Mucosa of gallbladder (tissue), 1 donor: ENCODE data around the gene PDGFA. TPM values are rescaled to one million over a fixed set of nuclear protein-coding genes. Genes with fewer than 3 reads are reported as not detected.

Experiments used
- DNase-seq: peaks from one replicate; pipeline ENCODE4 v3.0.0-alpha.2; 2020; ENCODE audit warnings: low spot score
- total RNA-seq: library from RNA; stranded (reverse); gene quantifications from one replicate; pipeline ENCODE4 v1.2.1, GENCODE V29; 2021
- donor health status: DM: no; HTN: no; CAD: no.

Gene PDGFA
- total RNA-seq, 1 donor from 2014 or later, result 51.2 TPM

DNA sequence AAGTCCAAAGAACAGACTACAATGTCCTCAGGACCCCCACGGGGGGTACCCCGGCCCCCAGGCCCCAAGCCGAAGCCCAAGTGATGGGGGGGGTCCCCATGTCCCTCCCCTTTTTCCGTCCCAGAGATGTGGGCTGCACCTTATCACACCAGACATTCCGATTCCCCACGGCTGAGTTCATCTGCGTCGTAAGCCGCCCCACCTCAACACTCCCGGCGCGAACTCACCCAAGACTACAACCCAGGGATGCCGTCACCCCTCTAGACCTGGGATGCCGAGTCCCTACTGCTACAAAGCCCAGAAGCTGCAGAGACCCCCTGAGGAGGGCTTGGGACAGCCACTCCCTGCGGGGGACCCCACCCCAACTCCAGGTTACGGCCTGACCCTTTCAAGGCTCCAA, 14.5 kb downstream of the PDGFA start:
- DNase-seq, result no peak

DNA sequence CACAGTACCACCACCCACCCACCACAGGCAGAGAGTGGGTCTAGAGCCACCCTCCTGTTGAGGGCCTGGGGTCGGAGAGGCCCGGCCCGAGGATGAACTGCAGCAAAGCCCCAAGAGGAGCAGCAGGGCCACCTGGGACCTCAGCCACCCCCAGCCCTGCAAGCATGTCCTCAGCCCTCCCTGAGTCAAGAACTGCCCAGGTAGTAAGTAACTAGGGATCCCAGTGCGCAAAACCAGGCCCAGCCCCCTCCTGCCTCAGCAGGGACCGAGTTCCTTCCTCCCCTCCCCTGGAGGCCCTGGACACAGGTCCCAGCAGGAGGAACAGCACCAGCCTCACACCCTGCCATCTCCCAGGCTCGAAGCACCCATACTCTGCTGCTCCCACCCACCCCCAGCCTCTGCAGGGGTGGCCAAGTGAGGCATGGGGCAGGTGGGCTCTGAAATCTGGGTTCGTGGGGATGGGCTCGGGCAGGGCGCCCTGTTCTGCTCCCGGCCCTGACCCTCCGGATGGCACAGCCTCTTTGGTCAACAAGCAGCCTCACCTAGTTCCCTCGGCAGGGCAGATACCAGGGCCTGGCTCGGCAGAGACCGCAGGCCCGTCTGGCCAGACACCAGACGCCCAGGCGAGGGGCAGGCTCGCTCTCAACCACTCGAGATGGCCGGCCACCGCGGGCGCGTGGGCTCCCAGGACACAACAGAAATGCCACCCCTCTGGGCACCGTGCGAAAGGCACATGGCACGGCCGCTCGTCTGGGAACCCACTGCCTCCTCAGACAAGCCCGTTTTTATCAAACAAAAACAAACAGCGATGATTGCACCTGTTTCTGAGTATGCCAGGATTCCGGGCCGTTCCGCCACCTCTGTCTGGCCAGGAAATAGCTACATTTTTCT, 15.2 kb downstream of the PDGFA start:
- DNase-seq, result no peak

DNA sequence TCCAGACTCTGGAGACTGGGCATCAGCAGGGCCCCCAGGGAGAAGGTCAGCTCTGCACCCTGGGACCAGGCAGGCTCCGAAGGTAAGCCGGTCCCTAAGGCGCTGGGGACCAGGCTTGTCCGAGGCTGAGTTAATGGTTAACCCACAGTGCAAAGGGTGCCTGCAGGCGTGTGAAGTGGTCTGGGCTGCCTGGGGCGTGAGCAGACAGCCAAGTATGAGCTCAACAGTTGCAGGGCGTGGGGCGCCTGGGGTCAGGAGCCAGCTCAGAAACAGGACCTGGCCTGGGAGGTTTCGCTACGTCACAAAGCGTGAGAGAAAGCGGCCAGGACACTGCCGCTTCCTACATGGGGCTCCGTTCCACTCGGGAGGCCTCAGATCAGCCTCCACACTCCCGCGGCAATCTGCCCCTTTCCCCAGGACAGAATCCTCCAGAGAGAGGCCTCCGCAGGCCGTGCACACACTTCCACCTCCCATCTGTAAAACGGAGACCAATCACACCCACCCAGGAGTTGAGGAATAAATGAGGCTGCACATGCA, 16.0 kb downstream of the PDGFA start:
- DNase-seq, result peak; percentile 90

GRCh38 chr7:502296-502695, 17.4 kb downstream of the PDGFA start:
- DNase-seq, result no peak

- DNase-seq, result no peak
These were observed 18.1 kb downstream of the PDGFA start for GRCh38 chr7:501526-501925.

- DNase-seq, result no peak
These were observed 18.9 kb downstream of the PDGFA start for GRCh38 chr7:500521-501420.

GRCh38 chr7:499853-500485, 19.7 kb downstream of the PDGFA start:
- DNase-seq, result no peak

DNA sequence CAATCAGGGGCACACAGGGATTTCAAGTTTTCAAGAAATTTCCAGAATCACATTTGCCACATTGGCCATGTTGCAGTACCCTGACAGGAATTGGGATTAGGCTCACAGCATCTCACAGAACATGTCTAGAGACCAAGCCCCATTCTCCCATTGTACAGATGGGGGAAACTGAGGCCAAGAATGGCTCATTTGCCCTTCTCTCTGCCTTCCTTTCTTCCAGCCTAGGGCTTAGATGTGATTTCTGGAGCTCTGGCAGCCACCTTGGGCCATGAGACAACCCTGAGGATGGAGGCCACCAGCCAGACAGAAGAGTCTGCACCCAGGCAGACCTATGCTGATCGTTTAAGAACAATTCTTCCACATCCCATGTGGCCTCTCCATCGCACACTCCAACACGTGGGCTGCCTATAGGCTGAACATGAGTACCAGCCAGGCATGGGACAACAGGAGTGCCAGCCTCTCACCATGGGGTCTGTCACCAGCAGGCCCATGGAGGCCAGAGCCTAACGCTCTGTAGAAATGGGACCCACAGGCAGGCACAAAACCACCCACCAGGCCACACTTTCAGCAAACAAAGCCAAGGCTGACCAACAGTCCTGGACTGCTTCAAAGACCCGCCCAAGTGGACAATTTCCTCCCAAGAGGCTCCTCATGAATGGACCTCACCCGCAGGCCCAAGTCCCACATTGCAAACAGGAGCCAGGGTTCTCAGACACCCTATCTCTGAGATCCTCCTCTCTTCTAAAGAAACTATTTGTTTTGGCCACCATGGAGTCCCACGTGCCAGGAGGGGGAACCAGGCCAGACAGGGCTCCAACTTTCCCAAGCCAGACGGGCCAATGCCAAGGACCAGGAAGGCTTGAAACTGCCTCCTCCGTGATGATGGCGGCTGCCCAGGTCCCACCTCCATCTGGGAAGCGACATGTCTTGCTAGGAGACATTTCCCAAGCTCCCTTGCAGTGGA, 20.7 kb downstream of the PDGFA start:
- no peak for DNase-seq

DNA sequence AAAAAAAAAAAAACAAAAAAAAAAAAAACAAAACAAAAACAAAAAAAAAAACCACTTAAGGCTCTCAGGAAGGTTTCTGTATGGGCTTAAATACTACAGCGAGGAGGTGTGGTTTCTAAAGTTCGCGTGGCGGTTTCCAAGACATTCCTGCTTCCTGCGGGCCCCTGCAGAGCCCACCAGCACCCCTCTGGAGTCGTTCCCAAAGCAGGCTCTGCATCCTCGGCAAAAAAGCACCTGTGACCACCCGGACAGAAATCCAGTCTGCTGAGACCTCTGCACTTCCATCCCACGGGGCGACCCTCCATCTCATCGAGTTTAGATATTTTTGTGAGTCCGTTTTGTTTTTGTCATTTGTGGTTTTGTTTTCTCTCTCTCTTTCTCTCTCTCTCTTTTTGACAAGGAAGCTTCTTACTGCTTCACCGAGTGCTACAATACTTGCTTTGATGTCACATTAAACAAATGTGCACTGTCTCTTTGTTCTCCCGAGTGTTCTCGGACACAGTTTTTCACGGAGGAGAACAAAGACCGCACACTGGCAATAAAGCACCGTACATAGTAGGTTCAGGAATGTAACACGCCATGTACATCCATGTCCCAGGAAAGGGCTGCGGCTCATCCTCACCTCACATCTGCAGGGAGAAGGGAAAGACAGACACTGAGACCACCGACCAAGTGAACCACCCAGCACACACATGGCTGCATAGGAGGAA, 21.5 kb downstream of the PDGFA start:
- DNase-seq, result no peak

- DNase-seq, result no peak
These were observed 22.3 kb downstream of the PDGFA start for GRCh38 chr7:497346-497745.

DNA sequence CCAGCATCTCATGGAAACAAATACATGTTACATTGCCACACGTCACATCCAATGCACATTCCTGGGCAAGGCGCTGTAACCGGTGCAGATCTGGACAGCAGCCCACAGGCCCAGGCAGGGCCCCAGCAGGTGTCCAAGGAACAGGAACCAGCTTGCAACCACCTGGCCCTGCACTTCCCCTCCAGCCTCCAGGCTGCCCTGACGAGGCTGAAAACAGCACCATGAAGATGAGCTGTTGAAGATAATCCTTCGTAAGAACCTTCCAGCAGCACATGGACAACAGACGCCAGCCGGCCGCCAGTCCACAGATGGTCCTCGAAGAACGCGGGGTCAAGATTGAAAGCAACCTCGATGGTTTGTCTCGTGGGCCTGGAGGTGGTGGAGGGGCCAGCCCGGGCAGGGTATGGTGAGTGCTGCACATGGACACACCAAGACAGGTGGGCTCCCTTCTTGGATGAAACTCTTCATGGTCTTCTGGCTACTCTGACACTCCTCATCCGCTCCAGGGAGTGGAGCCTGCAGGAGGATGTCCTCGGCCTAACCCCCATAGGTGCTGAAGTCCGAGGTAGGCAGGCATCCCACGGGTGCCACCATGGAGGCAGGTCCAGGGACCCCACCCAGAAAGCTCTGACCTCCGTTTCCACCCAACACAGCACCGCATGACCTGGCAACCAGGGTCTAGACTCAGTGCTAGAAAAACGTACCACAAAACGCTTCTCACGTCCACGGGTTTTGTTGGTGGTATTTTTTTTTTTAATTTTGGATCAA, 22.9 kb downstream of the PDGFA start:
- DNase-seq, result no peak

GRCh38 chr7:495761-496321, 23.8 kb downstream of the PDGFA start:
- no peak for DNase-seq

DNA sequence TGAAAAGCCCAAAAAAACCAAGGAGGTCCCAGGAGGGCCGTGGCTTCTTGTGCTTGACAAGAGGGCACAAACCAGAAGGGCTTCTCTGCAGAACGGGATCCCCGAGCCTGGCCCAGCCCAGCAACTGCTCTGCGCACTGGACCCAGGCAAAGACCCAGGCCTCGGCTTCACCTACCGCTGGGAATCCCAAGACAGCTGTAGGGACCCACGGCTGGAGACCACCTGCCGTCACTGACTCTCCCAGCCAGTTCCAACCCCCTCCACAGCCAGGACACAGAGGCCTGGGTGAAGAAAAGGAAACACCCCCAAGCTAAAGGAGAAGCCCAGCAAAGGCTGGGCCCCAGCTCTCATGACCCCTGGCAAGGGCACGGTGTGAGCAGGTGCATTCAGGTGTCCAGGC, 24.3 kb downstream of the PDGFA start:
- DNase-seq, result no peak

DNA sequence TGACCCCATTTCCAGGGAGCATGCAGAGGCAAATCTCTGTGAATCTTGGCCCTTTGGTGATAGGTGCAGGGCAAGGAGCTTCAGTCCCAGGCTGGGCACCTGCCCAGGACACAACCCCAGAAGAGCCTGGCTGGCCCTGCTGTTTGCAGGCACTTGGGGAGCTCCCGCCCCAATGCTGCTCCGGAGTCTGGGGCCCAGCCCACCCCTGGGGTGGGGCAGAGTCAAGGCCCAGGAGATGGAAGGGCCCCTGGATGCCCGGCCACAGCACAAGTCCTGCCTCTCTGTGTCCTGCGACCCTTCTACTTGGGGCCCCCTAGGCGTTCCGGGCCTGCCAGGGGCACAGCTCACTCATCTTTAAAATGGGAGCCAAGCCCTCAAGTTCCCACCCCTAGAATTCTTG, 24.7 kb downstream of the PDGFA start:
- no peak for DNase-seq

DNA sequence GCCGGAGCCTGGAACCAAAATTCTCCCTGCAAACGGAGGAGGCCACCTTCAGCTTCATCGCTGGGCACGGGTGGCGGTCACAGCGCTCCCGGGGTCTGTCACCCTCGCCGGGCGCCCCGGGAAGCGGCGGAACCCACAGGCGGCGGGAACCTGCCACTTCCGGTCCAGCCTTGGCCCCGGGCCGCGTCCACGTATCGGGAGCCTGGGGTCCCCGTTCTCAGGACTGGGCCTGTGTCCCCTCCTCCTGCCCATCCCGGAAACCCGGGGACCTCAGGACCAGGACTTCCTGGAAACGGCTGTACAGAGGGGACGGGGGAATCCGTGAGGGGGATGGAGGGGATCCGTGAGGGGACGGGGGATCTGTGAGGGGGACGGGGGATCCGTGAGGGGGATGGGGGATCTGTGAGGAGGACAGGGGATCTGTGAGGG, 25.4 kb downstream of the PDGFA start:
- DNase-seq, result no peak

DNA sequence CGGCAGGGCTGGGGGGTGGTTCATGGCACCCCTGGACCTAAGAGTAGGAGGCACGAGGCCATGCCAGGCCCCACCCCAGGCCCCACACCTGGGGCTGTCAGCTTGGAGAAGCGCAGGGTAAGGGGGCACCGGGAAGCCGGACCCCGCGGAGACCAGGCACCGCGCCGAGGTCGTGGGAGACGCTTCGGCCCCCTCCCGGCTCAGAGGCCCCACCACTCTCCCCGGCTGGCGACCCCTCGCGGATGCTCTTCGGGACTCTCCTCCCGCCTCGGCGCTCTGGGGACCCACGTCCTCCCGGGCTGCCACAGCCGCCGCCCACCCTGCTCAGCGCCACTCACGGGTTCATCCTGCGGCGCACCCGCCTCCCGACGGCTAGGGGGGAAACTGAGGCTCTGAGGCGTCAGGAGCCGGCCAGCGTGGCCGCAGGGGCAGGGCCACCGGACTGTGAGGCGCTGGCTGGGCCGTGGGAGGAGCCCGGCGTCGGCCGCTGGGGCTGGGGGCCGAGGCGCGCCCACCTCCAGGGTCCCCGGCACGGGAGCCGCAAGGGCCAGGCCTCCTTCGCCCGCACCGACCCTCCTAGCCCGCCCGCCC, 25.9 kb downstream of the PDGFA start:
- no peak for DNase-seq

DNA sequence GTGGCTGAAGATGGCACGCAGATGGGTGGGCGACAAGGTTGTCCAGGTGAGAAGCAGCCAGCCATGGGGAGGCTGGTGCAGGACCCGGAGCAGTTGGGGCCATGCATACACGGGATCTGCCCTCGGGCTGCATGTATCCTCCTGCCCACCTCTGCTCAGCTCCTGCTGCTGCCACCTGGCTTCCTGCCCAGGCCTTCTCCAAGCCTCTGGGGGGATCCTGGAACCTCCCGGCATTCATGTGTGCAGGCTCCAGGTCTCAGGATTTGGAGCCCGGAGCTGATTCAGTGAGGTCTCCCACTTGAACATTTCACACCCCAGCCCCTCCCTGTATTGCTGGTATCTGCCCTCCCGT, 27.0 kb downstream of the PDGFA start:
- no peak for DNase-seq

- no peak for DNase-seq
These were observed 27.5 kb downstream of the PDGFA start for GRCh38 chr7:491958-492713.
